ENCODE results near the gene PAK4.

- TF ChIP-seq CTCF (IDR thresholded peaks at IDR 0.05) (no peak), POLR2A (IDR thresholded peaks at IDR 0.05) (no peak), POLR2AphosphoS5 (IDR thresholded peaks at IDR 0.05) (no peak)
These were observed 40.2 kb upstream of the PAK4 start for GRCh38 chr19:39085392-39085791.
